ENCODE results near the gene AK5. TPM values are rescaled to one million over a fixed set of nuclear protein-coding genes. Genes with fewer than 3 reads are reported as not detected.
"Not testable (repeated sequence)": the region's sequence is repeated elsewhere in the genome, so short reads cannot be mapped to it uniquely, and the experiment has no call there.

AK5 gene
- total RNA-seq, 1 donor from 2014 or later, result 4.8 TPM

GRCh38 chr1:77287535-77287934 is 5.7 kb downstream of the AK5 start:
- no peak for DNase-seq

- DNase-seq, result no peak
Measured at GRCh38 chr1:77288275-77288674, 6.5 kb downstream of the AK5 start.

- no peak for DNase-seq
Measured at GRCh38 chr1:77290576-77290975, 8.8 kb downstream of the AK5 start.

GRCh38 chr1:77292551-77292950 is 10.7 kb downstream of the AK5 start:
- peak; percentile 28 for DNase-seq

- DNase-seq, result no peak
Measured at GRCh38 chr1:77300566-77300965, 18.7 kb downstream of the AK5 start.

- DNase-seq, result no peak
Measured at GRCh38 chr1:77303387-77303786, 21.6 kb downstream of the AK5 start.

GRCh38 chr1:77308889-77309621 is 27.2 kb downstream of the AK5 start:
- no peak for DNase-seq

GRCh38 chr1:77310924-77311323 is 29.1 kb downstream of the AK5 start:
- no peak for DNase-seq

- not testable (repeated sequence) for DNase-seq
Measured at GRCh38 chr1:77312364-77312763, 30.5 kb downstream of the AK5 start.

- peak; percentile 11 for DNase-seq
Measured at GRCh38 chr1:77313491-77313890, 31.7 kb downstream of the AK5 start.

- no peak for DNase-seq
Measured at GRCh38 chr1:77316006-77316405, 34.2 kb downstream of the AK5 start.

GRCh38 chr1:77316966-77317365 is 35.1 kb downstream of the AK5 start:
- DNase-seq, result peak; percentile 5

- no peak for DNase-seq
Measured at GRCh38 chr1:77319036-77319705, 37.4 kb downstream of the AK5 start.

GRCh38 chr1:77322061-77322900 is 40.5 kb downstream of the AK5 start:
- no peak for DNase-seq

- DNase-seq, result peak; percentile 5
Measured at GRCh38 chr1:77333501-77333900, 51.7 kb downstream of the AK5 start.

- DNase-seq, result no peak
Measured at GRCh38 chr1:77336729-77337128, 54.9 kb downstream of the AK5 start.

GRCh38 chr1:77339326-77339725 is 57.5 kb downstream of the AK5 start:
- no peak for DNase-seq

- DNase-seq, result no peak
Measured at GRCh38 chr1:77341195-77341594, 59.4 kb downstream of the AK5 start.

GRCh38 chr1:77342745-77343144 is 60.9 kb downstream of the AK5 start:
- no peak for DNase-seq

GRCh38 chr1:77347646-77348045 is 65.8 kb downstream of the AK5 start:
- DNase-seq, result no peak

GRCh38 chr1:77348549-77348948 is 66.7 kb downstream of the AK5 start:
- no peak for DNase-seq

- DNase-seq, result no peak
Measured at GRCh38 chr1:77349275-77349674, 67.5 kb downstream of the AK5 start.
